ENCODE measurements around the gene RGS11. TPM values are rescaled to one million over a fixed set of nuclear protein-coding genes. Genes with fewer than 3 reads are reported as not detected.

The RGS11 gene
- total and polyA plus RNA-seq, 2 experiments from 2014 or later, result 0.74 to 1.8 TPM

DNA sequence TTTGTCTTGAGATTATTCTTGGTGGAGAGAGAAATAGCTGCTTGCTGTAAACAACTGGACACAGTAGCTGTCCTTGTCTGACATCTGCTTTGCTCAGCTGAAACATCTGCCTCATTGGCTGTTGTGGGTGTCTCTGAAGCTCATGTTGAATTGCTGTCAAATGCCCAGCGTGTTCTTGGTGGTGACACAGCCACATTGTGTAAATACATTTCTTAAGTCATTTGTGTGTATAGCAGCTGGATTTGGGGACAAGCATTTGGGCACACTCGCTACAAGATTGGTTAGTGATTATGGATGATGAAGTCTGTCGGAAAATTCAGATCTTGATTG is 35.8 kb downstream of the RGS11 start:
- no peak for DNase-seq (ENCODE audit: low spot score)
- Mint-ChIP-seq H3K9me3 (no peaks in the 10 kb centered on the region; the same call in 2 of the 3 replicates), H3K27me3 (ENCODE audit: insufficient read depth, low read depth, poor library complexity) (peaks cover 11% of the 10 kb centered on the region), H3K4me1 (no peaks in the 10 kb centered on the region; the same call in 2 of the 3 replicates), H3K27ac (no peak overlapping the region), H3K4me3 (no peak overlapping the region), H3K36me3 (ENCODE audit: low read depth) (peaks cover 9% of the 10 kb centered on the region)
- H3K9me2 ChIP-seq (ENCODE audit: insufficient read depth), result 0 out of 2 replicates have a peak, but pooled peaks cover 6% of the 10 kb centered on the region
- H3K4me2 ChIP-seq, result no peak overlapping the region
- no peaks in the 10 kb centered on the region for H3K36me3 ChIP-seq (ENCODE audit: insufficient read depth)
- H3K4me3 ChIP-seq, result no peak overlapping the region
- ATAC-seq, result no peak
- H3K27ac ChIP-seq (ENCODE audit: low read depth), result no peak overlapping the region
- no peaks in the 10 kb centered on the region; the same call in none of the 2 replicates for H4K20me1 ChIP-seq (replicated peaks; ENCODE audit: insufficient read depth)
- peaks cover 58% of the 10 kb centered on the region for H3K79me2 ChIP-seq (replicated peaks; ENCODE audit: insufficient read depth)
- H3F3A ChIP-seq (replicated peaks; ENCODE audit: low read depth), result peaks cover 7% of the 10 kb centered on the region; the same call in 1 of the 2 replicates
- H2AFZ ChIP-seq, result no peak overlapping the region
- H3K4me1 ChIP-seq (ENCODE audit: insufficient read depth), result no peaks in the 10 kb centered on the region
- TF ChIP-seq, protein P1, sequence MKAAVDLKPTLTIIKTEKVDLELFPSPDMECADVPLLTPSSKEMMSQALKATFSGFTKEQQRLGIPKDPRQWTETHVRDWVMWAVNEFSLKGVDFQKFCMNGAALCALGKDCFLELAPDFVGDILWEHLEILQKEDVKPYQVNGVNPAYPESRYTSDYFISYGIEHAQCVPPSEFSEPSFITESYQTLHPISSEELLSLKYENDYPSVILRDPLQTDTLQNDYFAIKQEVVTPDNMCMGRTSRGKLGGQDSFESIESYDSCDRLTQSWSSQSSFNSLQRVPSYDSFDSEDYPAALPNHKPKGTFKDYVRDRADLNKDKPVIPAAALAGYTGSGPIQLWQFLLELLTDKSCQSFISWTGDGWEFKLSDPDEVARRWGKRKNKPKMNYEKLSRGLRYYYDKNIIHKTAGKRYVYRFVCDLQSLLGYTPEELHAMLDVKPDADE (IDR thresholded peaks at IDR 0.05), result no peak
- no peak for TF ChIP-seq STAT1 (IDR thresholded peaks at IDR 0.05; ENCODE audit: unreplicated experiment)
- TF ChIP-seq NANOG (IDR thresholded peaks at IDR 0.05; ENCODE audit: borderline replicate concordance), result no peak
- TF ChIP-seq, protein P2, sequence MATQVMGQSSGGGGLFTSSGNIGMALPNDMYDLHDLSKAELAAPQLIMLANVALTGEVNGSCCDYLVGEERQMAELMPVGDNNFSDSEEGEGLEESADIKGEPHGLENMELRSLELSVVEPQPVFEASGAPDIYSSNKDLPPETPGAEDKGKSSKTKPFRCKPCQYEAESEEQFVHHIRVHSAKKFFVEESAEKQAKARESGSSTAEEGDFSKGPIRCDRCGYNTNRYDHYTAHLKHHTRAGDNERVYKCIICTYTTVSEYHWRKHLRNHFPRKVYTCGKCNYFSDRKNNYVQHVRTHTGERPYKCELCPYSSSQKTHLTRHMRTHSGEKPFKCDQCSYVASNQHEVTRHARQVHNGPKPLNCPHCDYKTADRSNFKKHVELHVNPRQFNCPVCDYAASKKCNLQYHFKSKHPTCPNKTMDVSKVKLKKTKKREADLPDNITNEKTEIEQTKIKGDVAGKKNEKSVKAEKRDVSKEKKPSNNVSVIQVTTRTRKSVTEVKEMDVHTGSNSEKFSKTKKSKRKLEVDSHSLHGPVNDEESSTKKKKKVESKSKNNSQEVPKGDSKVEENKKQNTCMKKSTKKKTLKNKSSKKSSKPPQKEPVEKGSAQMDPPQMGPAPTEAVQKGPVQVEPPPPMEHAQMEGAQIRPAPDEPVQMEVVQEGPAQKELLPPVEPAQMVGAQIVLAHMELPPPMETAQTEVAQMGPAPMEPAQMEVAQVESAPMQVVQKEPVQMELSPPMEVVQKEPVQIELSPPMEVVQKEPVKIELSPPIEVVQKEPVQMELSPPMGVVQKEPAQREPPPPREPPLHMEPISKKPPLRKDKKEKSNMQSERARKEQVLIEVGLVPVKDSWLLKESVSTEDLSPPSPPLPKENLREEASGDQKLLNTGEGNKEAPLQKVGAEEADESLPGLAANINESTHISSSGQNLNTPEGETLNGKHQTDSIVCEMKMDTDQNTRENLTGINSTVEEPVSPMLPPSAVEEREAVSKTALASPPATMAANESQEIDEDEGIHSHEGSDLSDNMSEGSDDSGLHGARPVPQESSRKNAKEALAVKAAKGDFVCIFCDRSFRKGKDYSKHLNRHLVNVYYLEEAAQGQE (IDR thresholded peaks at IDR 0.05; ENCODE audit: unreplicated experiment), result no peak
- TF ChIP-seq JUNB (IDR thresholded peaks at IDR 0.05; ENCODE audit: unreplicated experiment), result no peak
- TF ChIP-seq POLR2AphosphoS5 (IDR thresholded peaks at IDR 0.05; ENCODE audit: low read depth), result no peak
- no peak for TF ChIP-seq ZNF114 (CRISPR knock-in tag; IDR thresholded peaks at IDR 0.05)
- no peak for TF ChIP-seq EZH2phosphoT487 (IDR thresholded peaks at IDR 0.05; ENCODE audit: unreplicated experiment)
- no peaks in the 10 kb centered on the region for H3K27me3 ChIP-seq (ENCODE audit: insufficient read depth)

DNA sequence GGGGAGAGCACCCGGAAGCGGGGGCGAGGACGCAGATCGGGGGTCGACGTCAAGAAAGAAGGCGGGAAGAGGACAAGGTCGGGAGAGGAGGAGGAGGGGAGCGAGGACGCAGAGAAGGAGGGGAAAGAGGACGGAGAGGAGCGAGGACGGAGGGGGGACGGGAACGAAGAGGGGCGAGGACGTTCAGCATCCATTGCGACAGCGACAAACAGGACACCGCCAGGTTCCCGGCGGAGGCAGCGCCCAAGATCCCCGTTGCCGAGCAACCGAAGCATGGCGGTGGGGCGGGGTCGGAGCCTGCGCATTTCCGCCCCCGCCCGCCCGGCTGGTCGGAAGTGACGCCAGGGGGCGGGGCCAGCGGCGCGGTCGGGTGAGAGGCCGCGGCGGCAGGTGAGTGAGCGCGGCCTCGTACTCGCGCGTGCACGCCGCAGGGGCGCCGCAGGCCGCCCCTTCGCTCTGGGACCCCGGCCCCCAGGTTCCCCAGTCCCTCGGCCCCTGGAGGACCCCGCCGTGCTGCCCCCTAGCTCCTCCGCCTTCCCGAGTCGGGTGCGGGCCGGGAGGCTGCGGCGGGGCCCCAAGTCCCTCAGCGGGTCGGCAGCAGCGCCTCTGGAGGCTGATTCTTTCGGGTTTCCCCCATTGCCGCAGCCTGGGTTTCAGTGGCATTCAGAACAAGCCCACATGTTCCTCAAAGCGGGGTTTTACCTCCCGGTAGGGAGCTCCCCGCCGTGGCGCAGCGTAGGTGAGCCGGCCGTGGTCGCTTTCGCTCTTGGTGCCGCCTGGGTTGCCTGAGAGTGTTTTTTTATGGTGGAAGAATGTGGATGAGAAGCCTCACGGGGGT is 41.1 kb downstream of the RGS11 start, which contains the start of gene FAM234A:
TSS of gene FAM234A (plus strand) at position 354 of the 838 bp plus-strand sequence. CDS start 19,593 bp downstream, outside the sequence.
- H4K20me1 ChIP-seq (replicated peaks; ENCODE audit: insufficient read depth), result no peaks in the 10 kb centered on the region; the same call in none of the 2 replicates
- Mint-ChIP-seq H3K9me3 (no peaks in the 10 kb centered on the region; the same call in 2 of the 3 replicates), H3K27me3 (ENCODE audit: insufficient read depth, low read depth, poor library complexity) (peaks cover 8% of the 10 kb centered on the region), H3K4me3 (peak within 1 kb of the TSS; percentile 87), H3K27ac (peak within 1 kb of the TSS; percentile 98), H3K4me1 (no peaks in the 10 kb centered on the region; the same call in 2 of the 3 replicates), H3K36me3 (ENCODE audit: low read depth) (peaks cover 9% of the 10 kb centered on the region)
- no peaks in the 10 kb centered on the region for H3K27me3 ChIP-seq (ENCODE audit: insufficient read depth)
- H2AFZ ChIP-seq, result peak within 1 kb of the TSS; percentile 90
- ATAC-seq (peak; percentile 71), DNase-seq (ENCODE audit: low spot score) (peak; percentile 98)
- H3K4me1 ChIP-seq (ENCODE audit: insufficient read depth), result no peaks in the 10 kb centered on the region
- H3K9me2 ChIP-seq (ENCODE audit: insufficient read depth), result 0 out of 2 replicates have a peak, but pooled peaks cover 6% of the 10 kb centered on the region
- H3K36me3 ChIP-seq (ENCODE audit: insufficient read depth), result no peaks in the 10 kb centered on the region
- peak within 1 kb of the TSS; percentile 89 for H3K4me2 ChIP-seq
- H3F3A ChIP-seq (replicated peaks; ENCODE audit: low read depth), result peaks cover 15% of the 10 kb centered on the region
- H3K79me2 ChIP-seq (replicated peaks; ENCODE audit: insufficient read depth), result peaks cover 24% of the 10 kb centered on the region
- peak within 1 kb of the TSS; percentile 95 for H3K4me3 ChIP-seq
- peak within 1 kb of the TSS; percentile 99 for H3K27ac ChIP-seq (ENCODE audit: low read depth)
- TF ChIP-seq CREB1 (CRISPR knock-in tag; IDR thresholded peaks at IDR 0.05; ENCODE audit: low read depth) (peak; percentile 91), ZNF331 (CRISPR knock-in tag; IDR thresholded peaks at IDR 0.05; ENCODE audit: low read depth) (no peak), ZNF114 (CRISPR knock-in tag; IDR thresholded peaks at IDR 0.05) (no peak), POLR2AphosphoS5 (IDR thresholded peaks at IDR 0.05; ENCODE audit: low read depth) (peak; percentile 74), EZH2phosphoT487 (IDR thresholded peaks at IDR 0.05; ENCODE audit: unreplicated experiment) (no peak), JUNB (IDR thresholded peaks at IDR 0.05; ENCODE audit: unreplicated experiment) (no peak), STAT1 (IDR thresholded peaks at IDR 0.05; ENCODE audit: unreplicated experiment) (no peak), EZH2 (IDR thresholded peaks at IDR 0.05; ENCODE audit: low read depth, unreplicated experiment) (no peak)
- TF ChIP-seq, protein P2 (IDR thresholded peaks at IDR 0.05; ENCODE audit: unreplicated experiment), result no peak
- TF ChIP-seq, protein P3, sequence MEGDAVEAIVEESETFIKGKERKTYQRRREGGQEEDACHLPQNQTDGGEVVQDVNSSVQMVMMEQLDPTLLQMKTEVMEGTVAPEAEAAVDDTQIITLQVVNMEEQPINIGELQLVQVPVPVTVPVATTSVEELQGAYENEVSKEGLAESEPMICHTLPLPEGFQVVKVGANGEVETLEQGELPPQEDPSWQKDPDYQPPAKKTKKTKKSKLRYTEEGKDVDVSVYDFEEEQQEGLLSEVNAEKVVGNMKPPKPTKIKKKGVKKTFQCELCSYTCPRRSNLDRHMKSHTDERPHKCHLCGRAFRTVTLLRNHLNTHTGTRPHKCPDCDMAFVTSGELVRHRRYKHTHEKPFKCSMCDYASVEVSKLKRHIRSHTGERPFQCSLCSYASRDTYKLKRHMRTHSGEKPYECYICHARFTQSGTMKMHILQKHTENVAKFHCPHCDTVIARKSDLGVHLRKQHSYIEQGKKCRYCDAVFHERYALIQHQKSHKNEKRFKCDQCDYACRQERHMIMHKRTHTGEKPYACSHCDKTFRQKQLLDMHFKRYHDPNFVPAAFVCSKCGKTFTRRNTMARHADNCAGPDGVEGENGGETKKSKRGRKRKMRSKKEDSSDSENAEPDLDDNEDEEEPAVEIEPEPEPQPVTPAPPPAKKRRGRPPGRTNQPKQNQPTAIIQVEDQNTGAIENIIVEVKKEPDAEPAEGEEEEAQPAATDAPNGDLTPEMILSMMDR (conservative IDR thresholded peaks at IDR 0.05; ENCODE audit: low read depth in 2 of 2), result peak; percentile 31 to 55
